ENCODE results near the gene CAMSAP1.

CAMSAP1 gene

GRCh38 chr9:135790356-135790755 lies 117.0 kb downstream of the CAMSAP1 start:
- ATAC-seq = no peak
- TF ChIP-seq, protein P1, sequence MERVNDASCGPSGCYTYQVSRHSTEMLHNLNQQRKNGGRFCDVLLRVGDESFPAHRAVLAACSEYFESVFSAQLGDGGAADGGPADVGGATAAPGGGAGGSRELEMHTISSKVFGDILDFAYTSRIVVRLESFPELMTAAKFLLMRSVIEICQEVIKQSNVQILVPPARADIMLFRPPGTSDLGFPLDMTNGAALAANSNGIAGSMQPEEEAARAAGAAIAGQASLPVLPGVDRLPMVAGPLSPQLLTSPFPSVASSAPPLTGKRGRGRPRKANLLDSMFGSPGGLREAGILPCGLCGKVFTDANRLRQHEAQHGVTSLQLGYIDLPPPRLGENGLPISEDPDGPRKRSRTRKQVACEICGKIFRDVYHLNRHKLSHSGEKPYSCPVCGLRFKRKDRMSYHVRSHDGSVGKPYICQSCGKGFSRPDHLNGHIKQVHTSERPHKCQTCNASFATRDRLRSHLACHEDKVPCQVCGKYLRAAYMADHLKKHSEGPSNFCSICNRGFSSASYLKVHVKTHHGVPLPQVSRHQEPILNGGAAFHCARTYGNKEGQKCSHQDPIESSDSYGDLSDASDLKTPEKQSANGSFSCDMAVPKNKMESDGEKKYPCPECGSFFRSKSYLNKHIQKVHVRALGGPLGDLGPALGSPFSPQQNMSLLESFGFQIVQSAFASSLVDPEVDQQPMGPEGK (CRISPR knock-in tag; IDR thresholded peaks at IDR 0.05; ENCODE audit: borderline replicate concordance) = no peak
- TF ChIP-seq ZFP30 (CRISPR knock-in tag; IDR thresholded peaks at IDR 0.05) (no peak), ARNTL (CRISPR knock-in tag; IDR thresholded peaks at IDR 0.05; ENCODE audit: borderline replicate concordance, low read depth) (no peak), TOX (CRISPR knock-in tag; IDR thresholded peaks at IDR 0.05; ENCODE audit: borderline replicate concordance) (no peak), TSHZ2 (CRISPR knock-in tag; IDR thresholded peaks at IDR 0.05) (no peak), OSR1 (CRISPR knock-in tag; IDR thresholded peaks at IDR 0.05) (no peak), TCF4 (CRISPR knock-in tag; IDR thresholded peaks at IDR 0.05; ENCODE audit: borderline replicate concordance) (no peak), ISL1 (CRISPR knock-in tag; IDR thresholded peaks at IDR 0.05) (no peak), GLIS3 (CRISPR knock-in tag; IDR thresholded peaks at IDR 0.05) (no peak), BACH2 (CRISPR knock-in tag; IDR thresholded peaks at IDR 0.05; ENCODE audit: borderline replicate concordance) (no peak)

- no peak for ATAC-seq
- TF ChIP-seq RARB (CRISPR knock-in tag; IDR thresholded peaks at IDR 0.05) (no peak), ARNTL (CRISPR knock-in tag; IDR thresholded peaks at IDR 0.05; ENCODE audit: borderline replicate concordance, low read depth) (no peak), SNAI2 (CRISPR knock-in tag; IDR thresholded peaks at IDR 0.05) (no peak), ZNF70 (CRISPR knock-in tag; IDR thresholded peaks at IDR 0.05) (no peak), TSHZ2 (CRISPR knock-in tag; IDR thresholded peaks at IDR 0.05) (no peak), ZNF565 (CRISPR knock-in tag; conservative IDR thresholded peaks at IDR 0.05; ENCODE audit: low read depth) (no peak), ZC3H10 (CRISPR knock-in tag; IDR thresholded peaks at IDR 0.05) (no peak)
- TF ChIP-seq, protein P2, sequence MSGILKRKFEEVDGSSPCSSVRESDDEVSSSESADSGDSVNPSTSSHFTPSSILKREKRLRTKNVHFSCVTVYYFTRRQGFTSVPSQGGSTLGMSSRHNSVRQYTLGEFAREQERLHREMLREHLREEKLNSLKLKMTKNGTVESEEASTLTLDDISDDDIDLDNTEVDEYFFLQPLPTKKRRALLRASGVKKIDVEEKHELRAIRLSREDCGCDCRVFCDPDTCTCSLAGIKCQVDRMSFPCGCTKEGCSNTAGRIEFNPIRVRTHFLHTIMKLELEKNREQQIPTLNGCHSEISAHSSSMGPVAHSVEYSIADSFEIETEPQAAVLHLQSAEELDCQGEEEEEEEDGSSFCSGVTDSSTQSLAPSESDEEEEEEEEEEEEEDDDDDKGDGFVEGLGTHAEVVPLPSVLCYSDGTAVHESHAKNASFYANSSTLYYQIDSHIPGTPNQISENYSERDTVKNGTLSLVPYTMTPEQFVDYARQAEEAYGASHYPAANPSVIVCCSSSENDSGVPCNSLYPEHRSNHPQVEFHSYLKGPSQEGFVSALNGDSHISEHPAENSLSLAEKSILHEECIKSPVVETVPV (CRISPR knock-in tag; IDR thresholded peaks at IDR 0.05) = no peak
These were observed 117.5 kb downstream of the CAMSAP1 start for GRCh38 chr9:135789838-135790291.

GRCh38 chr9:135788576-135789300 lies 118.6 kb downstream of the CAMSAP1 start:
- ATAC-seq = no peak
- TF ChIP-seq ZFP3 (CRISPR knock-in tag; IDR thresholded peaks at IDR 0.05) (no peak), RARB (CRISPR knock-in tag; IDR thresholded peaks at IDR 0.05) (no peak), CSDC2 (CRISPR knock-in tag; IDR thresholded peaks at IDR 0.05) (no peak)
- TF ChIP-seq, protein P1 (CRISPR knock-in tag; IDR thresholded peaks at IDR 0.05; ENCODE audit: borderline replicate concordance) = no peak

Measured in SK-N-SH treated with all-trans-retinoic acid at 6 μM for 48 hours (cell line).